ENCODE results near the gene SGIP1. TPM values are rescaled to one million over a fixed set of nuclear protein-coding genes. Genes with fewer than 3 reads are reported as not detected.

Gene SGIP1
- polyA plus RNA-seq, 1 experiment = 110 TPM

- Histone ChIP-seq H3K9me3 (ENCODE audit: control insufficient read depth, insufficient read depth, low read length) (no peaks in the 10 kb centered on the region), H3K27ac (ENCODE audit: low read depth, low read length) (no peak overlapping the region), H3K27me3 (ENCODE audit: control insufficient read depth, insufficient read depth, low read length) (no peaks in the 10 kb centered on the region), H3K4me3 (ENCODE audit: low read depth, low read length) (no peak overlapping the region)
- DNase-seq (ENCODE audit: low read depth, low spot score) = no peak
- CTCF ChIA-PET = no interaction called here
- POLR2A ChIA-PET = no interaction called here
- TF ChIP-seq CTCF (IDR thresholded peaks at IDR 0.05; ENCODE audit: low read depth, low read length) = no peak
Measured at GRCh38 chr1:66628926-66629325, 95.0 kb downstream of the SGIP1 start.

- Histone ChIP-seq H3K27ac (ENCODE audit: low read depth, low read length) (no peak overlapping the region), H3K27me3 (ENCODE audit: control insufficient read depth, insufficient read depth, low read length) (no peaks in the 10 kb centered on the region), H3K4me3 (ENCODE audit: low read depth, low read length) (no peak overlapping the region), H3K9me3 (ENCODE audit: control insufficient read depth, insufficient read depth, low read length) (no peaks in the 10 kb centered on the region)
- DNase-seq (ENCODE audit: low read depth, low spot score) = no peak
- TF ChIP-seq CTCF (IDR thresholded peaks at IDR 0.05; ENCODE audit: low read depth, low read length) = no peak
- ChIA-PET POLR2A (no interaction called here), CTCF (no interaction called here)
Measured at GRCh38 chr1:66633159-66633558, 99.2 kb downstream of the SGIP1 start.

GRCh38 chr1:66637146-66637545, 103.2 kb downstream of the SGIP1 start:
- H3K9me3 ChIP-seq (ENCODE audit: control insufficient read depth, insufficient read depth, low read length) = no peaks in the 10 kb centered on the region
- ChIA-PET POLR2A (no interaction called here), CTCF (no interaction called here)
- H3K4me3 ChIP-seq (ENCODE audit: low read depth, low read length) = no peak overlapping the region
- DNase-seq (ENCODE audit: low read depth, low spot score) = no peak
- no peak for TF ChIP-seq CTCF (IDR thresholded peaks at IDR 0.05; ENCODE audit: low read depth, low read length)
- no peaks in the 10 kb centered on the region for H3K27me3 ChIP-seq (ENCODE audit: control insufficient read depth, insufficient read depth, low read length)
- H3K27ac ChIP-seq (ENCODE audit: low read depth, low read length) = no peak overlapping the region

GRCh38 chr1:66641891-66642473, 108.0 kb downstream of the SGIP1 start:
- Histone ChIP-seq H3K27ac (ENCODE audit: low read depth, low read length) (no peak overlapping the region), H3K4me3 (ENCODE audit: low read depth, low read length) (no peak overlapping the region), H3K27me3 (ENCODE audit: control insufficient read depth, insufficient read depth, low read length) (no peaks in the 10 kb centered on the region), H3K9me3 (ENCODE audit: control insufficient read depth, insufficient read depth, low read length) (no peaks in the 10 kb centered on the region)
- POLR2A ChIA-PET = no interaction called here
- CTCF ChIA-PET = no interaction called here
- no peak for TF ChIP-seq CTCF (IDR thresholded peaks at IDR 0.05; ENCODE audit: low read depth, low read length)
- no peak for DNase-seq (ENCODE audit: low read depth, low spot score)

GRCh38 chr1:66642992-66643391, 109.0 kb downstream of the SGIP1 start:
- POLR2A ChIA-PET = interaction anchor here (0.6 kb wide), 1 partner anchor 80 kb away, joined by 3 read pairs; no protein-coding TSS in a partner anchor
- Histone ChIP-seq H3K4me3 (ENCODE audit: low read depth, low read length) (no peak overlapping the region), H3K27me3 (ENCODE audit: control insufficient read depth, insufficient read depth, low read length) (no peaks in the 10 kb centered on the region), H3K9me3 (ENCODE audit: control insufficient read depth, insufficient read depth, low read length) (no peaks in the 10 kb centered on the region), H3K27ac (ENCODE audit: low read depth, low read length) (no peak overlapping the region)
- no peak for DNase-seq (ENCODE audit: low read depth, low spot score)
- no peak for TF ChIP-seq CTCF (IDR thresholded peaks at IDR 0.05; ENCODE audit: low read depth, low read length)
- CTCF ChIA-PET = interaction anchor here (0.6 kb wide), 1 partner anchor 11 kb away, joined by 3 read pairs; no protein-coding TSS in a partner anchor

Measured in AG04450 (cell line).